HG03159 (cell line): ENCODE measurements around the gene KIF3A.
A peak's percentile ranks its signal among the peaks of the same experiment; 100 is the strongest.

ENCODE experiments used
- ATAC-seq: cut with Tn5 transposase; IDR thresholded peaks from one replicate; pipeline ENCODE4 v1.9.1; 2021; ENCODE audit warnings: mild to moderate bottlenecking, moderate library complexity; ENCODE audit not compliant: unreplicated experiment

The KIF3A gene

DNA sequence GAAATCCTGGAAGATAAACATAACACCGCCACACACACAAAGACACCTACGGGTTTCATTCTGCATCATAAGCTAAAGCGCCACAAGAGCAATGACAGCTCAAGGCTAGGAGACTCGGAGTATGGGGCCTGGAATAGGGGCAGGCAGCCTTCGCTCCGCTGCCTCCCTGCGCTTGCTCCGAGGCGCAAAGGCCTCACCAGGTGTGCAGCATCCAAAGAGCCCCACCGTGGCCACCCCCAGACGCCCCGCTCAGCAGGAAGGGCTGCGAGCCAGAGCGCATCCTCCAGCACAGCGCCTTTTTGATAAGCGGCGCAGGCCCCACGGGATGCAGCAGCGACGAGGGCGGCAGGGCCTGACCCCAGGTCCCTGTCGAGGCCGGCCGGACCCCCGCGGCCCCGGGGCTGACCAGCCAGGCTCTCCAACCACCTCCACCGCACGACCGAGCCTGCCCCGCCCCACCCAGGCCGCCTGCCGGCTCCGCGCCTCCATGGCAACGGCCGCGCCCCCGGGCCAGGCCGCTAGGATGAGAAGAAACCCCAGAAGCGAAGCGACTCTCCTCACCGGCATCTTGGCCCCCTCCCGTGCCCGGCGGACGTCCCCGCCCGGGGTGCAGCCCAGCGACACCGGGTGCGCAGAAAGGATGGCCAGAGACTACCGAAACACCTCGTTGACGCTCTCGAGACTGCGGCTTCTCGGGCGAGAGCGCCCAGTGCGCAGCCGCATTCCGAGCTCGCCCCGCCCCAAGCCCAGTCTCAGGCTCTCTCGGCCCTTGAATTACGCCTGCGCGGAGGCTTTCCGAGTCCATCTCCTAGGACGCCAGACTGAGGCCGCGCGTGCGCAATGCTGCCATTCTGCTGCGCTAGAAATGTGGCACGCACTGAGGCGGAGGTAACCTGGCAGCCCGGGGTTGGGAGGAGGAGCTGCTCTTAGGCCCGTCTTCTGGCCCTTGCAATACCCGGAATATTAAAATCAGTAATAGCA, at the start of gene KIF3A:
Gene KIF3A (minus strand): TSS at position 694 of the 981 bp plus-strand sequence. CDS start 127 bp downstream, at position 567.
- peak; percentile 90 for ATAC-seq

DNA sequence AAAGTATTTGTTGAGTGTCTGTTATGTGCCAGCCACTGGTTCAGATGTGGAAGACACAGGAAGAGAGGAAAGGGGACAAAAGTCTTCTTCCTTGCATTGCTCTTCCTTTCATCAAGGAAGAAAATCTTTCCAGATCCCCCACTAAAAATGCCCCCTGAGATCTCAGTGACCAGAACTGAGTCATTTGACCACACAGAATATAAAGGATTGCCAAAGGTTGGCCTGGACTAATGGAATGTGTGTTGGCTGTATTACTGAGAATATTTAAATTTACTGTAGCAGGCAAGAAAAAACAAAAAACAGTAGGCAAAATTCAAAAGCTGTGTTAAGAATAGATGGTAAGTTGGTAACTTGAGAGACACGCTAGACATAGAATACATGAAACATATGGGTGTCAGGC, 49.7 kb upstream of the KIF3A start:
- no peak for ATAC-seq

DNA sequence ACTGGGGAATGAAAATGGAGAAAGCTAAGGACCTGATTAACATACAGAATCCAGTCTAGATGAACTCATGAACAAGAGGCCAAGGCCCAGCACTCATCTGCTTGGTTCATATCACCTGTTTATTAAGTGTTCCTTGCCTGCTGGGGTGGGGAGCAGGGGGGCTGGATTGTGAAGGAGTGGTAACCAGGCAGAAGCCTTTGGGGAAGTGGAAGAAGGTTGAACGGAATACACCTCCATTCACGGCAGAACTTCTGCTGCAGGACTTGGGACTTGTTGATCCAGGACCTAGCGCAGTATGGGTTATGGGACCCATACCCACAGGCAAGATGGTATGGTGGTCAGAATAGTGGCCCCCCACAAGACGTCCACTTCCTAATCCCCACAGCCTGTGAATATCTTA, 48.5 kb upstream of the KIF3A start:
- no peak for ATAC-seq

DNA sequence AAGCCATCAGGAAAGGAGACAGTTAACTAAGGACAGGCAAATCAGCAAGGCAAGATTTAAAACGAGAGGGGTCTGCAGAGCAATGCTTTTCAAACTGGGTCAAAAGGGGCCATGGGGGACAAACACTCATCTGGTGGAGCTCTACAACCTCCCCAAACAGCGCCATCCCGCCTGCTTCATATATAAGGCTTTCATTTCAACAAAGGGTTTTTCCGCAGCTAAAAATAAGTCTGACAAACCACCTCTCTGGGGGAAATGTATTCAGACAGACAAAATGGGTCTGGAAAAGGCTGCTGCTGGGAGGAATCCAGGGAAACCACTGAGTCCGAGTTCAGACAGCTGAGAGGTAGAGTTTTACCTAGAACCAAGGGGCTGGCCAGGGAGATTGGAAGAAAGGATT, 48.0 kb upstream of the KIF3A start:
- no peak for ATAC-seq

DNA sequence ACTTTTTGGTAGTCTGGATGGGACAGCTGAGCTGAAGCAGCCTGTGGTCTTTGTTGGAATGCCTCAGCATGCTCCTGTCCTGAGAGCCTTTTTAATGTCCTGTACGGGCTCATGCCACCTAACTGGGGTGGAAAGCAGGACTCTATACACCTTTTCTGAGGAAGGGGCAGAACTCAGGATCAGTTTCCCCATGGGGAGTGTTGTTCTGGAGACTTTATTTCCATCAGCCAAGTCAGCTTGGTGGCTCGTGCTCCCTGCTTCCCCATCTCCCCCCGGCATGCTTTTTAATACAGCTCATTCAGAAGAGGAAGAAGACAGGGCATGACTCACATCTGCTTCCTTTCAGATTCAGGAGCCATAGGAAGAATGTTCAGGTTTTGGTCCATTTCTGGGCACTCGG, 44.8 kb upstream of the KIF3A start:
- ATAC-seq = no peak

DNA sequence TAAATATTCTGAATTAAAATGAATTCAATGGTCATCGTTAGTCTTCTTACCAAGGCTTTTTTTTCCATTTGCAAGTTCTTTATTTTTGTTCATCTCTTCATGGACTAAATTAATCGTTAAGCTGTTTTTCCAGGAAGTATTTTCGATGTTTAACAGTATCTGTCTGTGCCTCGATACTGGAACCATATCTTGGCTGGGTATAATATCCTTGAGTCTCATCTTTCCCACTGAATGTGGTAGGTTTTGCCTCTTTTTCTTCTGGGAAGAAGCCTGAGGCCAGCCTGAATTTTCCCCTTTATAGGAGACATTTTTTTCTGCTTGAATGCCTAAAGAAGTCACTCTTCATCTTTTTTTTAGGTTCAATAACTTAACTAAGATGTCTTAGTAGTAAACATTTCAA, 43.7 kb upstream of the KIF3A start:
- ATAC-seq = no peak

DNA sequence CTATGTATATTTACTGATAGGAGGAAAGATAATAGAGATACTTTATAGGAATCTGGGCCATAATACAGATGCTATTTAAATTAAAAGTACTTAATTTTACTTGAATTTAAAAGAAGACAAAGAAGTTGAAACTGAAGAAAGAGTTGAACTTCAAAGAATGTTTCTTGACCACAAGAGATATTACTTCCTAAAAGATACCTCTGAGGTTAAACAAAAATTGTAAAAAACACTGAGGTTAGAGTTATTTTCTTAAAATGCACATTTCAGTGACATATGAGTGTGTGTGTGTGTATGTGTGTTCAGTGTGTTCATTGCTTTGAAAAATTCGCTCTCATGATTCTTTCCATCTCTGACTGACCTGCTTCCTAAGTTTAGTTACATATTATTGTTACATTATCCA, 43.2 kb upstream of the KIF3A start:
- ATAC-seq = no peak

DNA sequence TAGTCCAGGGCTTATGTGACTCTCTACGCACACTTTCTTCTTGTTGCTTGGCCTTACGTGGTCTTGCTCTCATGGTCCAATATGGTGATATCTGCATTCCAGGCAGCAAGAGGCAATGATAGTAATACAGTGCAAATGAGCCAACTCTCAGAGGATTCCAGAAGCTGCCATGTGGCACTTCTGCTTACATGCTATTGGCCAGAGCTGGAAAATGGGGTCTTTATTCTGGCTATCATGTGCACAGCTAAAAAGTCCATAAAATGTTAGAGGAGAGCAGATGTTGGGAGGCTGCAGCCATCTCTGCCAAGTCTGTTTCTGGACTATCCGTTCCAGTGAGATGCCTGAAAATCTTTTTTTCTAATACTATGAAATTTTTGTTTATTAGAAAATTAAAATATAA, 42.6 kb upstream of the KIF3A start:
- ATAC-seq = no peak

DNA sequence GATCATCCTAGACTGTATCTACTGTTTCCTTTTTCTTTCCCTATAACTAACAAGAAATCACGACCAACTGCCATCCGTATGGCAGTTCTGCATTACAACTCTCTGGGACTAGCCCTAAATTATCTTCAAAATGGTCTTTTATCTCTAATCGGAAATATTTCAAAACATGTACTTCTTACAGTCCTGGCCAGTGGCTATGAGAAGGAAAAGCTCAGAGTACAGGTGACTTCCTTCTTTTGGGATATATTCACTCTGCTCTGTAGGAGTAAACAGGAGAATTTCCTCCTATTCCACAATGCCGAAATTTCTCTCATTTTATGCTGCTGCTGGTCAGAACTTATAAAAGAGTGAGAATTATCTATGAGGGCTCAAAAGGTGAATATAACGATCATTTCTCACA, 41.5 kb upstream of the KIF3A start:
- no peak for ATAC-seq

DNA sequence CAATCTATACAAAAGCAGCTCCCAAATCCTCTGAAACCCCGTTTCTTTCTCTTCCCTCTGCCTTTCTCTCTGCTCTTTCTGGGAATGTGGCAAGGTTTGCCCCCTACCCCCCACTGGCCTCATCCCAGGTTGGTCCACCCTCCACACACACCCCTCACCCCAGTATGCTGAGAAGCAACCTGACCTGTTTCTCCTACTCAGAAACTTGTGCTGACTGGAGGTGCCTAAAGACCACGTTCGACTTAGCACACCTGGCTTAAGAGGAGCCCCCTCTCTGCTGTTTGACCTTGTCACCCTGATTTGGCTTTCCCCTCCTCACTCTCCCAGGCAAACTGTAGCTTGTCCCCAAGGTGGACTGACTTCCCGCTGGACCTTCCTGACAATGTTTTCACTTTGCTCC, 40.8 kb upstream of the KIF3A start:
- ATAC-seq = no peak

DNA sequence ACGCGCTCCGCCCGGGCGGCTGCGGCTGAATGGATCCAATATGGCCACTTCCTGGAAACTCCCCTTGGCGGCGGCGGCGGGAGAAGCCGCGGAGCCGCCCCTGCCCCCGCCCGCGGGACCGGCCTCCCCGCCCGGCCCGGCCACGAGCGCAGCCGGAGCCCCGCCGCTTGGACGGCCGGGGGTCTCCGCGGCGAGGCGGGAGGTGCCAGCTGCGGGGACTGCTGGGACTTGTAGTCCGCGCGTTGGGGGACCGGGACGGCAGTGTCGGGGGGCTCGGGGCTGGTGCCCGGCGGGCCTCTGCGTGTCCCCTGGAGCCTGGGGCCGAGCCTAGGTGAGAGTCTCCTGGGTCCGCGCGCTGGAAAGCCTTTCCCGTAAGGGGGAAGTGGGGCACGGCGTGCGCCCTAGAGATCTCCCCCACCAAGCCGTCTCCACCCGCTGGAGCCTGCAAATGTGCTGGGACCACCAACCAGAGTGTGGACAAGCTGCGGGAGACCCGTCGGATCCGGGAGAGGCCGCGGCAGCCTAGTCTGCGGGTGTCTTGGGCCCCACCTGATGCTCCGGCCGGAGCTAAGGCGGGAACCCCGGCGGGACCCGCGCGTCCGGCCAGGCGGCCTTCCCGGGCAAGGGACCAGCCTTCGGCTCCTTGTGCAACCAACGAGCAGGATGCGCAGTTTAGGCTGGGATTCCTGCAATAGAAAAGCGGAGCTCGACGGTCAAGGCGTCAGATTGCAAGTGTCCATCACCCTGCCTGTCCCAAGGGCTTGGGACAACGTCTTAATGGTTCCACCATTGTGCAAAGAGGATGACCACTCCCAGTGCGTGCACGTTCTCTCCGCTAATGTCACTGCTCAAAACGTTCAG, 40.1 kb upstream of the KIF3A start, which contains the start of gene SEPTIN8:
Gene SEPTIN8 (minus strand): TSS at position 31 of the 861 bp plus-strand sequence. CDS start 102 bp downstream, outside the sequence.
- ATAC-seq = peak; percentile 56

DNA sequence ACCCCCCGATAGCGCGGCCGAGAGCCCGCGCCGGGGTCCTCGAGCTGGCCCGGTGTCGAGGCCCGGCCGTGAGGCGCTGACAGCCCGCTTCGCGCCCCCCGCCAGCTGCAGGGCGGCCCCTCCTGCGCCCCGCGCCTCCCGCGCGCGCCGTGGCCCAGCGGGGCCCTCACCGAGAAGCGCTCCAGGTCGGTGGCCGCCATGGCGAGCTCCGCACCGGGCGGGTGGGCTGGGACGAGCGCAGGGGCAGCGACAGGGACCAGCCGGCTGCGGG, 39.5 kb upstream of the KIF3A start:
- peak; percentile 41 for ATAC-seq

DNA sequence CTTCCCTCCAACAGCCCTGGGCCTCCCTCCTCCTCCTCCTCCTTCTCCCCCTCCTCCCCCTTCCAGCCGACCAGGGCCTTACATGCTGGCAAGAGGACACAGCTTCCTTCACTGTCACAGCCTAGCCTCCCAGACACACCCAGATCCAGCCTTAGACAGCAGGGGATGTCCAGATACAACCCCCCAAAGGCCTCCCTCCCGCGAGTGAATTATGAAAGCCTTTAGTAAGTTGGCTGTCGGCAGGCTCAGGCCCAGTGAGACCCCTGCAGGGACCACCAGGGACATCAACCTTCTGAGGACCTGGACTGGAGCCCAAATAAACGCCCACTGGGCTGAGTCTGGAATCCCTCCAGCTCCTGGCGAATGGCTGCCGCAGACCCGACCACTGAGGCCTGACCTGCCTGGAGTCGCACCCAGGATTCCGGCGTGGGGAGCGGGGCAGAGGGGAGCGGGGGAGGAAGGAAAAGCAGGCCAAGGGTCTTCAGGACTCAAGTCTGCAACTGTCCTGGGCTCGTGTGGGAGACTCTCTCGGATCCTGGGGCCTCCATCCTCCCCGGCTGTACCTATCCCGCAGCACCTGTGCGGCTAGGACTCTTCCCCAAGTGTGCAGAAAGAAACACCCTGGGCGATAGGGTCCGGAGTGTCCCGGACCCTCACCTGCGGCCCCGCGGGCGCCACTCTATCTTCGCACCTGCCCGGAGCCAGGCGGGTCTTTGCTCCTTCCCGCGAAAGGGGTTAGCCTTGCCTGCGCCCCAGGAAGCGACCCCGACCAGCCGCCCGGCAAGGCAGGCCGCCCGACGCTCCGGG, 39.0 kb upstream of the KIF3A start:
- peak; percentile 24 for ATAC-seq

DNA sequence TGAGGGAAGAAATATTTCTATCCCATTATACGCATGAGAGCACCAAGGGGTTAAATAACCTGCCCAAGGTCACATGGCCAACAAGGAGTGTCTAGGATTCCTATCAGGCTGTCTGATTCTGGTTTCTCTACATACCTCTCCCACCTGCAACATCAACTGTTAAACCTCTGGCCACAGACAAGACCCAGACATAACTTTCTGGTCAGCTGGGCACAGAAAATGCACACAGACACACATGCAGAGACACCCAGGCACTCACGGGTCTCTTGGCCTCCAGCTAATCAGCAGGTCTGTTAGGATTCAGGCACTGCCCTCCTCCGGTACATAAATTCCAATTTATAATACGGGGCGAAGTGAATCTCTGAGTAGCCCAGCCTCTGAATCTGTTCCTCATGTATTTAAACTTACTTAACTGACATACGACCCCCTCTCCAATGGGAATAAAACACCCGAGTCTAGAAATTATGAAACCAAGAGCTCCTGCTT, 38.2 kb upstream of the KIF3A start:
- no peak for ATAC-seq

DNA sequence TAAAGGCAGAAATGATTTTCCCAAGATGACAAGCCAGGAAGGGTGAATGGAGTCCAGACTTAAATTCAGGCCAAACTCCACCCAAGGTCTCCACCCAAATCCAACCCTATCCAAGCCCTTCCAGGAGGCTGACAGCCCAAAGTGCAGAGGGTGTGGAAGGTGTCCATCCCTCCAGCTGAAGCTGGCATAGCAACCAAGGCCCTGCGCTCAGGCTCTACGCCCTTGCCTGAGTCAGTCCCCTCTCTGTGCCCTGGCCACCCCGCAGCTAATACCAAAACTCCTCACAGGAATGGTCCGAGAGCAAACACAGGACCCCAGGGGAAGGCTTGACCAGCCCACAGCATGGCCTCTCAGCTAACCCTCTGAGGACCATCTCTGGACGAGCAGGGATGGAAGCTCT, 37.5 kb upstream of the KIF3A start:
- no peak for ATAC-seq

DNA sequence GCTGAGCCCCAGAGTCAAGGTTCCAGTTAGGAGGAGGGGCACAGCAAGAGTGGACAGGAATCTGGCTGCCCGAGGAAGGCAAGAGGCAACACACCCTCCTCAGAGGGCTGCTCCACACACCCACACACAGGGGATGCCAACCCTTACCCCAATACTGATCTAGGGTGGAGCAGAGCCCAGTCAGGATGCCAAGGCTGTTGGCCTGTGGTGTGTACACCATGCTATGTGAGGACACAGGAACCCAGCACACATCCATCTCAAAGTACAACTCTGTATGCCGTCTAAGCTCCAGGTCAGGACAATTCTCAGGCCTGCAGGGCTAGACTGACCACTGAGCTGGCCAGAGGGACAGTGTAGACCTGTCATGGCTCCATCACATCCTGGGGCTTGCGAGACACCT, 37.1 kb upstream of the KIF3A start:
- no peak for ATAC-seq

DNA sequence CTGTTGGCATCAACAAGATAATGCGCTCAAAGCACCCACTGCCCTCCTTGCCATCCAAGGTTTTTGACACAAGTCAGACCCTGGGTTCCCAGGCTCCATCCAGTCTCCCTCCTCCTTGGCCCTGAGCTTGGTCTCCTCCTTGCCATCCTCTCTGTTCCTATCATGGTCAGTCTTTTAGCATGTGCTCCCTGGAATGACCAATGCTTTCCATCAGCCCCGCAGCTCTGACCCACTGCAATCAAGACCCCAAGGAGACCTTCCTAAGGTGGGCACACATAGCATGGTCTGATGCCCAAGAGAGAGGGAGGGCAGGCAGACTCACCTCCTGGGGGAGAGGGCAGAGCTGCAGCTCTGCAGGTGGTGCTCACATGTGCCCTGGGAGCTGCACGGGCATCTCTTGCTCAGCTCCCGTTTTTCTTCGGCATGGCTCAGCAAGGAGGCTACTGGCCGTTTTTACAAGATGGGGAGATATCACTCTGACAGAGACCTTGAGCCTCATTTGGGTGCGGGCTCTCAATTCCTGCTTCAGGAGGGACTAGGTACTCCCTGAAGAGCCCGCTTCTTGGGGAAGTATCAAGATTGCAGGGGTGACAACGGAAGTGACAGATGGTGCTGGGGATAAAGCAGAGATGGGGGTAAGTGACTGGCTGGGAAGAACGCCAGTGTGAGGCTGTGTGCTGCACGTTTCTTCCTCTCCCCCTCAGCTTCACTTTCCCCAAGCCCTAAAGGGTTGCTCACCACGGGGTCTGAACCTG, 36.4 kb upstream of the KIF3A start:
- no peak for ATAC-seq

DNA sequence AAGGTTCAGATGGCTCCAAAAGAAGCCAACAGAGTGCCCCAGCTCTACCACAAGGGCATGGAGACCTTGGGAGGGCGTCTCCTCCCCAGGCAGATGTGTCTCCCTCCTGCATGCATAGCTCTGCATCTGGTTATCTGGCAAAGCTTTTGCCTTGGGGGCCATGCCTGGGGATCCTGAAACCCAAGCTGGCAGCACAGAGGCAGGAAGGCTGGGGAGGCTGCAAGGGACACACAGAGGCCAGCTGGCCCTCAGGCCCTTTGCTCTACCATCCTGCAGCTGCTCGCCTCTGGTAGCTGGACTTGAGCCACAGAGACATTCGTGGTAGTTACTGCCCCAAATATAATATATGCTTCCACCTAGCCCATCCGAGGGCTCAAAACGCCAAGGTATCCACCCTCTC, 35.8 kb upstream of the KIF3A start:
- no peak for ATAC-seq

DNA sequence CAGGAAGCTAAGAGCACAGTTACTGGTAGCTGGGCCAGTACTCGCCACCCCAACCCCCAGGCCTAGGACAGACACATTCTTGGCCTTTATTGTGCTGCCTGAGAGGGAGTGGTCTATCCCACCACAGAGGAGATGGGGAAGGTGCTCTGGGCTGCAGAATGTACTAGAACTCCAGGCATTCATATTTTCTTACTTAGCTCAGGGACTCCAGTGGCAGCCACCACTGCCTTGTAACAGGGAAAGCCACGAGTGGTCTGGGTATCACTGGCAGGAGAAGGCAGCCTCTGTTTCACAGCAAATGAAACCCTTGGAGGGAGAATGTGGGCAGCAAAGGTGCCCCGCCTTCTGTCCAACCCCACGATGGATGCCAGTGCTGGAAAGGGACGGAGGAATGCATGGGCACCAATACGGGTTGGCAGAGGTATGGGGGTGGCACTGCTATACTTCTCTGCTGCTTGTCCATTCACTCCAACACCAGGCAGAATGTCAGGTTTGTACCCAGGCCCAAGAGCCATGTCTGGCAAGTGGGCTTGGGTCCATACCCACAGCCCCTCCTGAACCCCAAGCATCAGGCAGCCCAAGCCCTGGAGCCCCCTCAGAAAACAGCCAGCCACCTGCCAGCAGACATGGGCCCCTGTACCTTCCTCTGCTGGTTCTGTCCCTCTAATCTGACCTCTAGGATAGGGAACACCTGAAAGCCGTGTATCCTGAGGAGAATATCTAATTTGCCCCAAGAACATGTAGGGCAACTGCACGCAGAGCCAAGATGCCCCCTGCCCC, 35.1 kb upstream of the KIF3A start:
- no peak for ATAC-seq
